T-helper 1 cell treated with Interleukin-12 subunit alpha and Interleukin-12 subunit beta and Interleukin-4 antibody, amounts not matched to agents 30 μg/mL and 1 μg/mL, for 36 hours (primary cell): ENCODE measurements around the gene CDC42.

Experiments
- H3K27ac Mint-ChIP-seq: one replicate; pipeline ENCODE4 v1.8.0; 2021; ENCODE audit warnings: mild to moderate bottlenecking, mixed read lengths
- H3K27me3 Mint-ChIP-seq: one replicate; pipeline ENCODE4 v1.8.0; 2021; ENCODE audit warnings: low read depth, mixed read lengths
- H3K36me3 Mint-ChIP-seq: one replicate; pipeline ENCODE4 v1.8.0; 2021; ENCODE audit warnings: low read depth, mixed read lengths
- H3K4me1 Mint-ChIP-seq: one replicate; pipeline ENCODE4 v1.8.0; 2021; ENCODE audit warnings: low read depth, mixed read lengths
- H3K4me3 Mint-ChIP-seq: one replicate; pipeline ENCODE4 v1.8.0; 2021; ENCODE audit warnings: mild to moderate bottlenecking, moderate library complexity, mixed read lengths
- H3K9me3 Mint-ChIP-seq: one replicate; pipeline ENCODE4 v1.8.0; 2021; ENCODE audit warnings: mixed read lengths

CDC42 gene

DNA sequence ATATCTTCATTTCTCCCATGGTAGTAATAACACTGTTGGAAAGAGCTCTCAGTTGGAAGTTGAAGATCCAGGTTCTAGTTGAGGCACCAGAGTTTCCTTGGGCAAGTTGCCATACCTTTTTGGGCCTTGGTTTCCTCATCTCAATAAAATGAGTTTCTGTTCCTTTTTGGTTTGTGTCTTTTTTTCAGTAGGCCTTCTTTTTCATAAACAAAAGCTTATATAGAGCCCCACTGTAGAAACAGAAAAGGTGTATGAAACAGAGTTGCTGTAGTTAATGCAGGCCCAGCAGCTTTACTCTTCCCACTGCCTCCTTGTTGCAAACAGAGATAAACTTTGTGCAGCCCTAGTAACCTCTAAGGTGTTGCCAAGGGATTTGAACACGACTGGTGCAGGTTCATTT is 48.7 kb downstream of the CDC42 start:
- Mint-ChIP-seq H3K4me3 (no peak overlapping the region), H3K9me3 (no peaks in the 10 kb centered on the region), H3K4me1 (peaks cover 52% of the 10 kb centered on the region), H3K27me3 (no peaks in the 10 kb centered on the region), H3K27ac (no peak overlapping the region), H3K36me3 (peaks cover 46% of the 10 kb centered on the region)

GRCh38 chr1:22101995-22102394 is 49.5 kb downstream of the CDC42 start:
- H3K4me3 Mint-ChIP-seq: no peak overlapping the region
- H3K4me1 Mint-ChIP-seq: peaks cover 50% of the 10 kb centered on the region
- no peaks in the 10 kb centered on the region for H3K9me3 Mint-ChIP-seq
- peaks cover 43% of the 10 kb centered on the region for H3K36me3 Mint-ChIP-seq
- no peaks in the 10 kb centered on the region for H3K27me3 Mint-ChIP-seq
- no peak overlapping the region for H3K27ac Mint-ChIP-seq

DNA sequence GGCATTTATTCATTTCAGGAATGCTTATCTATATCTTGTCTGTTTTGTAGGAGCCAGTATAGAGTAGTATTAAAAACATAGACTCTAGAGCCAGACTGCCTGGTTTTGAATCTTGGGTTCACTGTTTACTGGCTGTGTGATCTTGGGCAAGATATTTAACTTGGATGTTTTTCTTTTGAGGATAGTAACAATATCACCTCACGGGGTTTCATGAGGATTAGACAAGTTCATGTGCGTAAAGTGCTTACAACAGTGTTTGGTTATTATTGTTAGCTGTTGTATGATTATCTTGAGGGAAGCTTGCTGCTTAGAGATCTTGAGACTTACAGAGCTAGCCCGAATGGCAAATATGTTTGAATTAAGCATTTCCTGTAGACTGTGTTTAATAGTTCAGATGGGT is 50.2 kb downstream of the CDC42 start:
- Mint-ChIP-seq H3K36me3 (peaks cover 39% of the 10 kb centered on the region), H3K4me3 (no peak overlapping the region), H3K27ac (peak overlapping the region; percentile 38), H3K27me3 (no peaks in the 10 kb centered on the region), H3K4me1 (peaks cover 46% of the 10 kb centered on the region), H3K9me3 (no peaks in the 10 kb centered on the region)

GRCh38 chr1:22104094-22104493 is 51.6 kb downstream of the CDC42 start:
- Mint-ChIP-seq H3K27me3 (no peaks in the 10 kb centered on the region), H3K36me3 (peaks cover 40% of the 10 kb centered on the region), H3K4me3 (peak overlapping the region; percentile 66), H3K9me3 (no peaks in the 10 kb centered on the region), H3K4me1 (peaks cover 44% of the 10 kb centered on the region), H3K27ac (peak overlapping the region; percentile 83)

DNA sequence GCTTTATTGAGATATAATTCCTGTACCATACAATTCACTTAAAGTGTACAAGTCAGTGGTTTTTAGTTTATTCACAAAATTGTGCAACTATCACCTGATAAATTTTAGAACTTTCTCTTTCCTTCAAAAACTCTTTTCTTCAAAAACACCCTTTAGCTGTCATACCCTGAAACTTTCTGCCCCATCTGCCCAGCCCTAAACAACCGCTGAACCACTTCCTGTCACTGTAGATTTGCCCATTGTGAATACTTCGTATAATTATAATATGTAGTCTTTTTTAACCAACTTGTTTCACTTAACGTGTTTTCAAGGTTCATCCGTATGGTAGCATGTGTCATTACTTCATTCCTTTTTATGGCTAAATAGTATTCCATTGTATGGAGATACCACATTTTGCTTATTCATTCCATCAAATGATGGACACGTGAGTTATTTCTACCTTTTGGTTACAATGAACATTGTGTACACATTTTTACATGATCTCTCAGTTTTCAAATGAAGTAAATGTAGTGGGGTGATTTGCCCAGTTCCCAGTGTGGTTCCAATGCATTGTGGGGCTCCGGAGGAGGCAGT is 52.4 kb downstream of the CDC42 start:
- Mint-ChIP-seq H3K27me3 (no peaks in the 10 kb centered on the region), H3K4me3 (peak overlapping the region; percentile 16), H3K9me3 (no peaks in the 10 kb centered on the region), H3K4me1 (peaks cover 42% of the 10 kb centered on the region), H3K36me3 (peaks cover 36% of the 10 kb centered on the region), H3K27ac (peak overlapping the region; percentile 83)

DNA sequence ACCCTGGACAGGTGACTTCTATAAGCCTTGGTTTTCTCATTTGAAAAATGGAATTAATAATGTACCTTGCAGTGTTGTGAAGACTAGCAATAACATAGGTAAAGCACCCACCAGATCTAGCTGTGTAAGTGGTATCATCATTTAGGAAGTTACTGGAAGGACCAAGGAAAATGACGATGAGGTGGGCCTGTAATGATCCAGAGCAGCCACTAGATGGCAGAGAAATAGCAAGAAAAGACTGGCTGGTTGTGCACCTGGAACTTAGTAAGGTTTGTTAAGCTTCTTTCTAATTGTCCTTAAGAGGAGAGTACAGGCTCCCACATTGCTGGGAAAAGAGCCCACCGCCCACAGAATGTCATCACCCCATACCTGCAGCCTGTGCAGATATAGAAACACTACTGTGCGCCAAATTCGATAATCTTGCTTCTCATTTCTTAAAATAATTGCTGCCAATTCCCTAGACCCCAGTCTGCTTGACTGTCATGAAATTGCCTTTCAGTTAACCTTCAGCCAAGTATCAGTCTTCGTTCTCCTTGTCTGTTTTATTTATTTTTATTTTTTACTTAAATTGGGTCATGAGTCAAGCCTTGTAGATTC is 53.2 kb downstream of the CDC42 start:
- H3K4me3 Mint-ChIP-seq: no peak overlapping the region
- peak overlapping the region; percentile 83 for H3K27ac Mint-ChIP-seq
- H3K4me1 Mint-ChIP-seq: peaks cover 40% of the 10 kb centered on the region
- H3K27me3 Mint-ChIP-seq: no peaks in the 10 kb centered on the region
- no peaks in the 10 kb centered on the region for H3K9me3 Mint-ChIP-seq
- H3K36me3 Mint-ChIP-seq: peaks cover 35% of the 10 kb centered on the region

DNA sequence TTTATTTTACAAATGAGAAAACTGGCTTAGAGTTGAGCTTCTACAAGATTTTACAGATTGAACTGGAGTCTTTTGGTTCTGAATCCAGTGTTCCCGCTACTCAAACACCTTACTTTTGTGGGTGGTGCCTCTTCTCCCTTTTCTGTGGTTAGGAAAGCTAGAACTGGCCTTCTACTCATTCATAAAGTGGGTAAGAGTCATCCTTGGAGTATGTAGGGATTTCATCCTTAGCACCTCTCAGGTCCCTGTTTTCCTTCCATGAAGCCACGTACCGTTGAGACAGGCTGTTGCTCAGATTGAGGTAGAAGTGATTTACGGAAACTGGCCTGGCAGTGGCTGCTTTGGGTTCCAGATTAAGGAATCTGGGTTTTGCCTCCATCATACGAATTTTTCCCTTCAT is 54.6 kb downstream of the CDC42 start:
- no peak overlapping the region for H3K4me3 Mint-ChIP-seq
- peaks cover 35% of the 10 kb centered on the region for H3K36me3 Mint-ChIP-seq
- no peak overlapping the region for H3K27ac Mint-ChIP-seq

DNA sequence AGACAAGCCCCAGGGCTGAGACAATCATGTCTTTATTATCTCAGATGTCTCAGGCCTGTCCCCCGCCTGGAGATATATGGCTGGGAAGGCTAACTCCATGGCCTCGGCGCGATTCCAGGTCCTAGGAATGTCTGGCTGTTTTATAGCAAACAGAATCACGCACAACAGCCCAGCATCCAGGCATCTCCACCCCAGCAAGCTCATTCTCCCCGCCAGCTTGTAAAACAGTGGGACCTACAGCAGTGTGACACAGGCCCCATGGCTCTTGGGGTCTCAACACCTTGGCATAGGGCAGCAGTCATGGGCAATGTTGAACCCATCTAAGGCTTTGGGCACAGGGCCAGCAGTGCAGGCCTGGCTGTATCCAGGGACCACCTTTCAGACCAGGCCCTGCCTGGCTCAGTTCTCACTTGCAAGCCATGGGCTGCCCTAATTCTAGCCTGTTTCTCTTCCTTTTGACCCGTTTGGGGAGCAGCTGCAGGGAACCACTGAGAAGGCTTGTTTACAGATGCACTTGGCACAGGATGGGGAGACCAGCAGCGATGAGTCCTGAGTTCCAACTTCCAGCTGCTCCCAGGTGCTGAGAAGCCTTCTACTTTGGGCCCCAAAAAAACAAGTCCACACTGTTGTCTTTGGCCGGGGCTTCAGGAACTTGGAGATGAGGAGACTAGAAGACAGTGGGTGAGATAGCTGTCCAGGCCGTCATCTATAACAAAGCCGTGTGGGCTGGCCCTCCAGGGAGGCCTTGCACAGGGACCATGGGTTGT is 56.0 kb downstream of the CDC42 start:
- H3K27ac Mint-ChIP-seq: no peak overlapping the region
- H3K4me1 Mint-ChIP-seq: peaks cover 37% of the 10 kb centered on the region
- H3K27me3 Mint-ChIP-seq: no peaks in the 10 kb centered on the region
- peaks cover 35% of the 10 kb centered on the region for H3K36me3 Mint-ChIP-seq
- H3K9me3 Mint-ChIP-seq: no peaks in the 10 kb centered on the region
- H3K4me3 Mint-ChIP-seq: no peak overlapping the region

More for the DNA sequence above, 54.6 kb downstream of the CDC42 start:
- Mint-ChIP-seq H3K4me1 (peaks cover 39% of the 10 kb centered on the region), H3K9me3 (no peaks in the 10 kb centered on the region), H3K27me3 (no peaks in the 10 kb centered on the region)

DNA sequence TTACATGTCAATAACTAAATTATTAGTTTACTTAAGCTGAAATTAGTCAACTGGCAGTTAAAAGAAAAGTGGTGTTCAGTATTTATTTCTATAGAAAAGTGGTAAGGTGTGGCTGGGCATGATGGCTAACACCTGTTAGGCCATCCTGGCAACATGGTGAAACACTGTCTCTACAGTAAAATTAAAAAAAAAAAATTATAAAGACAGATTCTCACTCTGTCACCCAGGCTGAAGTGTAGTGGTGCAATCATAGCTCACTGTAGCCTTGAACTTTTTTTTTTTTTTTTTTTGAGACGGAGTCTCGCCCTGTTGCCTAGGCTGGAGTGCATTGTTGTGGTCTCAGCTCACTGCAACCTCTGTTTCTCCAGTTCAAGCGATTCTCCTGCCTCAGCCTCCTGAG is 57.5 kb downstream of the CDC42 start:
- Mint-ChIP-seq H3K27me3 (no peaks in the 10 kb centered on the region), H3K4me3 (no peak overlapping the region), H3K36me3 (peaks cover 27% of the 10 kb centered on the region), H3K9me3 (no peaks in the 10 kb centered on the region), H3K27ac (no peak overlapping the region), H3K4me1 (peaks cover 23% of the 10 kb centered on the region)

DNA sequence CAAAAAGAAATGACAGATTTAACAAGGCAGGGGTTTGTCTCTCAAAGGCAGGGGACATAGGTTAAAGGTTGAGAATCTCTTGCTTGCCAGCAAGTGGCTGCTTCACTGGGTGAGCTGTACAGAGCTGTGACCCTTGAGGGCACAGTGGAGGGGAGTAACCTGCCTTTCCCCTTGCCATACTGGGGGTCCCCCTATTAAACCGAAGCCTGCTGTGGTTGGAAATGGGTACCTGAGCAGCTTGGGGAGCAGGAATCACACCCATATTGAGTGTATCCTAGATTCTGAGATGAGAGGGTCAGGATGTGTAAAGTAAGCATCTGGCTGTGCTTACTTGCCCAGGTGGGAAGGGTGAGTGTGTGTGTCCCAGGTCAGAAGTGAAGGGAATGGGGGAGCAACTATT is 58.6 kb downstream of the CDC42 start:
- H3K27me3 Mint-ChIP-seq: no peaks in the 10 kb centered on the region
- no peak overlapping the region for H3K27ac Mint-ChIP-seq
- H3K4me1 Mint-ChIP-seq: peaks cover 19% of the 10 kb centered on the region
- H3K9me3 Mint-ChIP-seq: no peaks in the 10 kb centered on the region
- H3K36me3 Mint-ChIP-seq: peaks cover 25% of the 10 kb centered on the region
- H3K4me3 Mint-ChIP-seq: no peak overlapping the region

DNA sequence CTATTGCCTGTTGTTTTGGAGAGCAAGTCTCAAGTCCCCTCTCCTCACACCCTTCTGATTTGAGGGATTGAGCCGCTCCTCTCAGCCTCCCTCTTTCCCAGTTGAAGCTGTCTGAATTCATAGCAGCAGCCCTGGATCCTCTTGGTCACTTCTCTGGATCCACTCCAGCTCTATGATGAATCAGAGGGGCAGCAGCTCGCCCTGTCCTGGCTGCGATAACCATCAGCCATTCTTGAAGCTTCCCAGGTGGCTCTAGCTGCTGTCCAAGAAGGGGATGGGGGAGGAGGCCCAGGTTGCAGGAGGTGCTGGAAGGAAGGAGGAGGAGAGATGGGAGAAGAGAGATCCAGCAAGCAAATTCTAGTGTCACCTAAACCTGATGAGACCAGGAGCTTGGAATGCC is 59.1 kb downstream of the CDC42 start:
- Mint-ChIP-seq H3K27ac (no peak overlapping the region), H3K27me3 (no peaks in the 10 kb centered on the region), H3K36me3 (peaks cover 25% of the 10 kb centered on the region), H3K4me1 (peaks cover 19% of the 10 kb centered on the region), H3K4me3 (no peak overlapping the region), H3K9me3 (no peaks in the 10 kb centered on the region)

DNA sequence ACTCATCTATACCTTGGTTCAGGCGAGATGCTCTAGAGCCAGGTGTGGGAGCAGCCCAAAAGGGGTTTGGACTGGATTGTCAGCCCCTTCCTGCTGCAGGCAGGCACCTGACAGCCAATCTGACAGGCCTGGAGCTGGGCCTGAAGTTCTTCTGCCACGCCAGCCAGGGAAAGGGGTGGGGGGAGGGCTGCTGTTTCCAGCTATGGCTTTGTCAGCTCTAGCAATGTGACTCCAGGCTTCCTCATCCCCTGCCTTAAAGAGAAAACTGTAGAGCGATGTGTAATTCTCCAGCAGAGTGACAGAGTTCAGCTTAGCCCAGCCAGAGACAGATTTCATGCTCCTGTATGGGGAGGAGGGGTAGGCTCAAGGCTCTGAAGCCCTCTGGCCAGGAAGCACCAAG is 60.0 kb downstream of the CDC42 start:
- Mint-ChIP-seq H3K27me3 (no peaks in the 10 kb centered on the region), H3K9me3 (no peaks in the 10 kb centered on the region), H3K4me3 (no peak overlapping the region), H3K27ac (no peak overlapping the region), H3K36me3 (peaks cover 27% of the 10 kb centered on the region), H3K4me1 (peaks cover 19% of the 10 kb centered on the region)

- Mint-ChIP-seq H3K27me3 (no peaks in the 10 kb centered on the region), H3K9me3 (no peaks in the 10 kb centered on the region), H3K4me3 (no peak overlapping the region), H3K4me1 (peaks cover 18% of the 10 kb centered on the region), H3K36me3 (peaks cover 17% of the 10 kb centered on the region), H3K27ac (no peak overlapping the region)
Measured at GRCh38 chr1:22114083-22115012, 61.8 kb downstream of the CDC42 start.

DNA sequence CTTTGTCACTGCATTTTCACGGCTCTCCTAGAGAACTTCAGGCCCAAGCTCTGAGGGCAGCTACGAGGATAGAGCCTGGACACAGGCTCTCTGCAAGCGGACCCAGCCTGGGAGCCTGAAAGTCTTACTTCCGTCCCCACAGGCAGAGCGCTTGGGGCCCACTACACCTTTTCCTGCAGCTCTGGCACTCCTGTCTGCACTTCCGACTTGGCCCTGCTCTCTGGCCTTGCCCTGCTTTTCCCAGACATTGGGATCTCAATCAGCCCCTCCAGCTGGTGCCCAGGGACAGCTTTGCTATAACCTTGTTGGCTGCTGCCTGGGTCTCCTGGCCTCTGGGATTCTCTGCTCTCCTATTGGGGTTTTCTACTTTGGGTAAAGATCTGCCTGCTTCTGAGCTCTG is 62.8 kb downstream of the CDC42 start:
- no peaks in the 10 kb centered on the region for H3K9me3 Mint-ChIP-seq
- peaks cover 21% of the 10 kb centered on the region for H3K36me3 Mint-ChIP-seq
- H3K4me1 Mint-ChIP-seq: peaks cover 18% of the 10 kb centered on the region
- H3K27ac Mint-ChIP-seq: peak overlapping the region; percentile 3
- no peaks in the 10 kb centered on the region for H3K27me3 Mint-ChIP-seq
- H3K4me3 Mint-ChIP-seq: no peak overlapping the region
